NCI-H69 (cell line): ENCODE measurements around the gene PROSER2.

Source experiments
- DNase-seq: peaks from one replicate; lab custom pipeline; 2025; lab: John Stamatoyannopoulos, UW

Gene PROSER2, protein sequence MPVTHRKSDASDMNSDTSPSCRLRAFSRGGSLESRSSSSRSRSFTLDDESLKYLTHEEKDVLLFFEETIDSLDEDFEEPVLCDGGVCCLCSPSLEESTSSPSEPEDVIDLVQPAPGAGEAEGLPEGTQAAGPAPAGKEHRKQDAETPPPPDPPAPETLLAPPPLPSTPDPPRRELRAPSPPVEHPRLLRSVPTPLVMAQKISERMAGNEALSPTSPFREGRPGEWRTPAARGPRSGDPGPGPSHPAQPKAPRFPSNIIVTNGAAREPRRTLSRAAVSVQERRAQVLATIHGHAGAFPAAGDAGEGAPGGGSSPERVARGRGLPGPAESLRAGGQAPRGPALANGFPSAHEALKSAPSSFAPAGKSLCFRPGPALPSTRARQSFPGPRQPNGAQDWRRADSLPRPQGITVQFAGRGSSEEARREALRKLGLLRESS

GRCh38 chr10:11823122-11823988 lies at the start of gene PROSER2:
Gene PROSER2, plus strand, starts transcription at chr10:11823356. Its CDS starts 28,722 bp downstream, at chr10:11852078.
- DNase-seq = peak; percentile 43

DNA sequence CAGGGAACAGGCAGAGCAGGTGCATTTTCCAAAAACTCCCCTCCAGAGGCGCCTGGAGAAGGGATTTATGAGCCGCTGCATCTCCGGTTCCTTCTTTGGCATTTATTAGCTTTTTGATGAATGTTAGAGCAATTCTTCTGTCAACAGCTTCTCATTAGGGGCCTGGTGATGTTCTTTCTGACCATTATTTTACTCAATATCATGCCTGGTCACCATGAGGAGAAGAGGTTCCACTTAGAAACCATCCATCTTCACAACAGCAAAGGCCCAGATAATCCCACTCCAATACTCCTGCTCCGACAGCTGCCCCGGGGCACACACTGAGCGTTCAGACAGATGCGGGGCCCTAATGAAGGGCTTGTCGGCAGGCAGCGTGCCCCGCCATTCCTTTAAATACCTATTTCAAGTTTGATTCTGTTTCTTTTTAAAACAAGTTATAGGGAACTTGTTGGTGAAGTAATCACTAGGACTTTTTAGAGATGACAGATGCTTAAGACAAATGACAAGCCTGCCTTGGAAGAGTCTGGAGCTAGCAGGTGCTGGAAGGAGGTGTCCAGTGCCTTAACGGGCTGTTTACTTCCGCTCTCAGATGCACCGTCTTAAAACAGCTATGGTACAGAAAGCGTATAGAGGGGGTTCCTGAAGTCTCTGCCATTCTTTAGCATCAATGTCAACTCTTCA lies 49.3 kb upstream of the PROSER2 start:
- no peak for DNase-seq

- DNase-seq = no peak
Observed at GRCh38 chr10:11775412-11775811, 47.7 kb upstream of the PROSER2 start.

- no peak for DNase-seq
Observed at GRCh38 chr10:11776080-11776479, 47.1 kb upstream of the PROSER2 start.

DNA sequence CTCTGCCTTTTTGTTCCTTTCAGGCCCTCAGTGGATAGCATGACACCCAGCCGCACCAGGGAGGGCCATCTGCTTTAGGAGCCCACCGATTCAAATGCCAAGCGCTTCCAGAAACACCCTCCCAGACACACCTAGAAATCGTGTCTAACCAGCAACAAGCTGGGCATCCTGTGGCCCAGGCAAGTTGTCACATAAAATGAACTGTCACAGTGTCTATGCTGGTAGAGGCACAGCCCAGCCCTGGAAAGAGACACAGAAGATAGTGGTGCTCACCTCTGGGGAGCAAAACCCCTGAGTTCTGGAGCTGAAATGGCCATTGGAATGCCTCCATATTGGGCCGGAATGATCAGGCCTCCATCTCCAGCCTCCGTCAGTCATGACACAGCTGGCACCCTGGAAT lies 42.0 kb upstream of the PROSER2 start:
- DNase-seq = no peak

GRCh38 chr10:11782793-11783557 lies 40.2 kb upstream of the PROSER2 start:
- peak; percentile 51 for DNase-seq

GRCh38 chr10:11783558-11783865 lies 39.6 kb upstream of the PROSER2 start:
- no peak for DNase-seq

DNA sequence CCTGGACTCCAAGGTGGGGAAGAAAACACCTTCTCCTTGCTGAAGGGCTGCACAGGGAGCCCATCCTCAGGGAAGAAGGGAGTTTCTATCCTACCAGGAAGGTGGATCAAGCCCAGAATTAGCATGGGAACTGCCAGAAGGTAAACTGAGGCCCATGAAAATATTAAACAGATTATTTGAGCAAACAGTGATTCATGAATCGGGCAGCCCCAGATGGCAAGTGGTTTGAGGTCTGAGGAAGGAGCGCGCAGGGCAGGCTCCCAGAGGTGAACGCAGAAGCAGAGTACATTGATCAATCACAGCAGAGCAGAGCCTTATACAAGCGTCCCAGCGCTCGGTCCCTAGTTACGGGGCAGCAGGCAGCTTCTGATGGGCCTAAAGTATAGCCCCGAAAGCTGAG lies 35.8 kb upstream of the PROSER2 start:
- DNase-seq = no peak

- DNase-seq = peak; percentile 2
Observed at GRCh38 chr10:11787846-11788245, 35.3 kb upstream of the PROSER2 start.

GRCh38 chr10:11789306-11789705 lies 33.9 kb upstream of the PROSER2 start:
- DNase-seq = peak; percentile 18

DNA sequence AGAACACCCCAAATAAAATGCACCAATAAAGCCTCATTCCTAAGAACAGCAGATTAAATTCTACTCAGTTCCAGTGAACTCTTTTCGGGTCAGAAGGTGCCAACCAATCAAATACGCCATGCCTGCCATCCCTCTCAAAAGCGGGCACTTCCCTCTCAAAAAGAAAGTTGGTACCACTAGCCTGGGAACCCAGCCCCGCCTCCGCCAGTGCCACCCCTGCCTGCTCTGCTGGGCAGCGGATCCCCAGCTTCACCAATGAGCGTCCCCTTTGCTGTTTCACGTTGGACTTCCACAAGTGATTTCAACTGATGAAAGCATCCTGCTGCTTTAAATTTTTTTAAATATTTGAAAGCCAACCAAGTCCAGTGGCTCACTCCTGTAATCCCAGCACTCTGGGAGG lies 33.2 kb upstream of the PROSER2 start:
- DNase-seq = no peak

- no peak for DNase-seq
Observed at GRCh38 chr10:11793762-11794479, 29.2 kb upstream of the PROSER2 start.

- no peak for DNase-seq
Observed at GRCh38 chr10:11794566-11794965, 28.6 kb upstream of the PROSER2 start.

DNA sequence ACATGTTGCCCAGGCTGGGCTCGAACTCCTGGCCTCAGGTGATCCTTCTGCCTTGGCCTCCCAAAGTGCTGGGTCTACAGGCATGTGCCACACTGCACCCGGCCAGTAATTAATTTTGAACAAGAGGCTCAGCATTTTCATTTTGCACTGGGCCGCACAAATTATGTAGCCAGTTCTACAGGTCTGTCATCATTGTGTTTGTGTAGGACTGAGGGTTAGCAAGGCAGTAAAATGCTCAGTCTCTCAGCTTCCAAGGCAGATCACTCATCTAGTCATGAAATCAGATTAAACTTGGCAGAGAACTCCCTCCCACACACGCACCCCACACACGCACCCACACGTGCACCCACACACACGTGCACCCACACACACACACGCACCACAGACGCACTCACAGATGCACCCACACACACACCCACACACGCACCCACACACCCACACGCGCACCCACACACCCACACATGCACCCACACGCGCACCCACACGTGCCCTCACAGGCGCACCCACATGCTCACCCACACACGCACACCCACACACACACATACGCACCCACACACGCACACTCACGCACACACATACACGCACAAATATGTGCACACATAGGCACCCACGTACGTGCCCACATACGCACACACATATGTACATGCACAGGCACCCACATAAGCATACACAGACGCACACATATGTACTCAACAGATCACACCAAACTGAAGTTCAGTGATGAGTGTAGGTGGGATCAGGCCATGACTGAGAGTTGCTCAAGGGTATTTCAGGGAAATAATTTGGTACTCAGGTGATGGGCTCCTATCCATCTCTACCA lies 27.8 kb upstream of the PROSER2 start:
- DNase-seq = no peak

GRCh38 chr10:11796474-11796873 lies 26.7 kb upstream of the PROSER2 start:
- no peak for DNase-seq

GRCh38 chr10:11797281-11797680 lies 25.9 kb upstream of the PROSER2 start:
- no peak for DNase-seq

GRCh38 chr10:11797847-11798633 lies 25.1 kb upstream of the PROSER2 start:
- DNase-seq = no peak

GRCh38 chr10:11798845-11799735 lies 24.1 kb upstream of the PROSER2 start:
- peak; percentile 37 for DNase-seq

DNA sequence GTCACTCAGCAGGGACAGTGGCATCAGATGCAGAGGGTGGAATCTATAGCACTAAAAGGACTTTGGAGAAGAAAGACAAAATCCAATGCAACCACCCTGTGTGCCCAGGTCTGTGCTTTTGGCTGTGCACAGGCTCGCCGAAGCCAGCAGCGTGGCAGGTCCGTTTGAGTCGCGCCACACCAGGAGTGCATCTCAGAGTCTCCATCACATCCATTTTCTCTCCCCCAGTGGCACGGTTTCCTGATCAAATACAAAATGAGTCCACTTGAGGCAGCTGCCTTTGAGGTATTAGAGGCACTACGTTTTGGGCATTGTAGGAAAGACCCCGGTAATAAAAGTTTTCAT lies 23.4 kb upstream of the PROSER2 start:
- no peak for DNase-seq
